LHCN-M2 (cell line): ENCODE results near the gene TMEM117. TPM values are rescaled to one million over a fixed set of nuclear protein-coding genes. Genes with fewer than 3 reads are reported as not detected.

ENCODE experiments used
- DNase-seq: peaks from one replicate; pipeline ENCODE4 v3.0.0-alpha.2; 2012; ENCODE audit warnings: low read depth
- total RNA-seq: library from RNA; depleted of rRNA; stranded (reverse); fragments of >200 nt; gene quantifications from 2 replicates; pipeline ENCODE4 v1.2.3, GENCODE V29; 2014

TMEM117 gene
- total RNA-seq, 1 experiment from 2014 or later, result 12.5 TPM

DNA sequence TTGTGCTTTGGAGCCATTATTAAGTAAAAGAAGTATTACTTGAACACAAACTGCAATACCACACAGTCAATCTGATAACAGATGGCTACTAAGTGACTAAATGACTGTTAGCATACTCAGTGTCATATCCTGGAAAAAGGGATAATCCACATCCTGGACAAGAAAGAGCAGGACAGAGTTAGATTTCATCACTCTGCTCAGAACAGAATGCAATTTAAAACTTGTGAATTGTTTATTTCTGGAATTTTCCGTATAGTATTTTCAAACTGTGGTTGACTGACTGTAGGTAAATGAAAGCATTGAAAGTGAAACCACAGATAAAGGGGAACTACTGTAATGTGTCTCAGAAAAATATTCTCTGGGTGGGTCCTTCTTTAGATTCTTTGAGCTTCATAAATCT, 458.8 kb downstream of the TMEM117 start:
- DNase-seq, result no peak

DNA sequence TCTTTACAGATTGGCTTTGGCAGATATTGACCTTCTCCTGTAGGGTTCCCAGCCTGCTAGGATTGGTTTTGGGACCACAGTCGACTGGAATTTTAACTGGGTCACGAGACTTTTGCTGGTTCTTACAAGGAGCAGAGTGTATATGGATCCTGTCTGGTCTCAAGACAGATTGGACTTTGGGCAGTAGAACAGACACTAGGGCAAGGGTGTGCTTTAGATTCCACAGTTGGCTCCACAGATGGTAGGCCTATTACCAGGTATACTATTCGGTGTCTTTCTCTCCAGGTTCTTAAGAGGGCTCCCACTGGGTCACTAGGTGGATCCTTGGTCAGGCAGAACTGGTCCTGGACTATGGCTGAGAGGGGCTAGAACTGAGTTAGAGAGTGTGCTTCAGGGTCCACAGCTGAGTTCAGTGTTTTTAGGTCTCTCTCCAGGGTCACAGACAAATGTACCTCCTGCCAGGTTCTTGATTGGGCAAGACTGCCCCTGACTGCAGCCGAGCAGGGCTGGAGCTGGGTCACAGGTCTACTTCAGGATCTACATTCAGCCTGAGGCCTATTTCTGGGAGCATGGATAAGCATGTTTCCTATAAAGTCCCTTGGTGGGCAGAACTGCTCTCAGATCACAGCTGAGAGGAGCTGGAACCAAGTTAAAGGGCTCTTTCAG, 460.2 kb downstream of the TMEM117 start:
- no peak for DNase-seq

DNA sequence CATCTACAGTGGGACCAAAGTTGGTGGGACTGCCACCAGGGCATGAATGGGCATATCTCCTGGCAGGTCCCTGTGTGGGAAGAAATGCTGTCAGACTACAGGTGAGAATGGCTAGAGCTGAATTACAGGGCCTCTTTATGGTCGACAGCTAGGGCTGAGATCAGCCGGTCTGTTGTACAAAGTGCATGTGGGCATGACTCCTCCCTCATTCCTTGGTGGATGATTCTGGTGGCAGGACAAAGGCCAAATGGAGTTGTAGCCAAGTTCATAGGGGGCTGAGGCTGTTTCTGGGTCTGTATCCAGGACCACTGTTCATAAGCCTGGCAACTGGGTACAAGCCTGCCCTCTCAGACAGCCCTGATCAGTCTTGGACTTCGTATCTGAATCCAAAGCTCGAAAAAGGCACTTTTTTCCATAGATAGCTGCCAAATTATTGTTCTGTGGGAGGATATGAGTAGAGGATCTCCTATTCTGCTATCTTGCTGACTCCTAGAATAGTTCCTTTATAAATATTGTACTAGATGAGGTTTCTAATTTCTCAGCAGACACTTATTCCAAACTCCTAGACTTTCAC, 460.8 kb downstream of the TMEM117 start:
- DNase-seq, result no peak

DNA sequence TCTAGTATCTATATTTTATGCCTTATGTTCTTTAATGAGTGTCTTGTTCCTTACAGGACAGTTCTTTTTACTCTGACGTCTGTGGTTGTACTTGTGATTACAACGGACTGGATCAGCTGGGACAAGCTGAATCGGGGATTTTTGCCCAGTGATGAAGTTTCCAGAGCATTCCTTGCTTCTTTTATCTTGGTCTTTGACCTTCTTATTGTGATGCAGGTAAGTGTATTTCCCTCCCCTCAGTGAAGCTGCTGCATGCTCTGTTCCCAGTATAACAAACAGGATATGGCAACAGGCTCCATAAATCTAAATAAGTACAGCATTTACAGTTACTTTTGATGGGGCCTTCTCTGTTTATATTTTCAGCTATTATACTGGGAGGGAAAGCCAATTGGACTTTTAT, 463.6 kb downstream of the TMEM117 start:
- no peak for DNase-seq

DNA sequence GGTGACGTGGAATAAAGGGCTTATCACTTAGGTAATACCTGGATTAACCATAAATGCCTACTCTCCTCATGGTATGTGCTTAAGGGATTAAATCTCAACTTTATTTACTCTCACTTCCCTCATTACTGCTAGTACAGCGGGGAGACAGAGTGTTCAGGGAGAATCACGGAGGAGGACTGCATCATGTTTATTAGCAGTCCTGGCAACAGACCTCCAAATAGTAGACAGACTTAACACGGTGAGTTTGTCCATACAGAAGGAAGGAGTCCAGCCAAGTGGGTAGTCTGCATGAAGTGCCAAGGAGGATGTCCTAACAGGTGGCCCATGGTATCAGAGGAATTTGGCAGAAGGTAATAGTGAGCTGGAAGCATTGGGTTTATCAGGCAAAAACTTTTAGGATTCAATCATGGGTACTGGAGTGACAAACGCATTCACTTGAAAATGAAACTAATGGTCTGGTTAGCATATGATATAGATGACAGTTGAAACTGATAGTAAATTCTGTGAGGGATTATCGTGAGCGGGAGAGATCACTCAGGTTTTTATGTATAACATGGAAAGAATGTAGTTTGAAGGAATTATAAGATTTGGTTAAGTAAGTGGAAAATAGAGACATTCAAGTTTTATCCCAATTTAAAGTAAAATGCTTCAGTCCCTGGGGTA, 471.8 kb downstream of the TMEM117 start:
- no peak for DNase-seq

DNA sequence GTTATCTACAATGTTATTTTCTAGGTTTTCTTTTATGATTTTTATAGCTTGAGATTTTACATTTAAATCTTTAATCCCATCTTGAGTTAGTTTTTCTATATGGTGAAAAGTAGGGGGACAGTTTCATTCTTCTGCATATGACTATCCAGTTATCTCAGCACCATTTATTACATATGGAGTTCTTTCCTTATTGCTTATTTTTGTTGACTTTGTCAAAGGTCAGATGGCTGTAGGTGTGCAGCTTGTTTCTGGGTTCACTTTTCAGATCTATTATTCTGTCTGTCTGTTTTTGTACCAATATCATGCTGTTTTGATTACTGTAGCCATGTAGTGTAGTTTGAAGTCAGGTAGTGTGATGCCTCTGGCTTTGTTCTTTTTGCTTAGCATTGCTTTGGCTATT, 477.3 kb downstream of the TMEM117 start:
- no peak for DNase-seq

DNA sequence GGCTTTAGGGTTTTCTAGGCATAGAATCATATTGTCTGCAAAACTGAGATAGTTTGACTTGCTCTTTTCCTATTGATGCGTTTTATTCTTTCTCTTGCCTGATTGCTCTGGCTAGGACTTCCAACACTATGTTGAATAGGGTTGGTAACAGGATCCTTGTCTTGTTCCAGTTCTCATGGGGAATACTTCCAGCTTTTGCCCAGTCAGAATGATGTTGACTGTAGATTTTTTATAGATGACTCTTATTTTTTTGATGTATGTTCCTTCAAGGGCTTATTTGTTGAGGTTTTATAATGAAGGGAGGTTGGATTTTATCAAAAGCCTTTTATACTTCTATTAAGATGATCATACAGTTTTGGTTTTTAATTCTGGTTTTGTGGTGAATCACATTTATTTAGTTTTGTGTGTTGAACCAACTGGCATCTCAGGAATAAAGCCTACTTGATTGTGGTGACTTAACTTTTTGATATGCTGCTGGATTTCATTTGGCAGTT, 478.2 kb downstream of the TMEM117 start:
- peak; percentile 67 for DNase-seq

DNA sequence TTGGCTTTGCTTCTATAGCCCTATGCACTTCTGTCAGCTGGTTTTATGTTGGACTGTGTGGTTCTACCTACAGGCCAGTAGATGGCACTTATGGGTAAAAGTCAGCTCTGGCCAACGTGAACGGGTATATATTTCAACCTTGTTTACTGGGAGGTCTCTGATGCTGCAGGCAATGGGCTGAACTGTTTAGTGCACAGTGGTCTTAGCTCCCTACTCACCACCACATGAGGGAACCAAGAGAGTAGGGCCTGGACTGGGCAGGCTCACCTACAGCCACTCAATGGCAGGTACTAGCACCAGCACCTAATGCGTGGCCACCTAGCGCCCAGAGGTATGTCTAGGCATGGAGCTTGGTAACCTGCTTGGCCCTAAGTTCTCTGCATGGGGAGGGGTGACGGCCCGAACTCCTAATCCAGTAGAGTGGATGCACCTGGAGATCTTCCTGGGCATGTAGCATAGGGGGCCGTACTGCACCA, 481.8 kb downstream of the TMEM117 start:
- DNase-seq, result peak; percentile 29

DNA sequence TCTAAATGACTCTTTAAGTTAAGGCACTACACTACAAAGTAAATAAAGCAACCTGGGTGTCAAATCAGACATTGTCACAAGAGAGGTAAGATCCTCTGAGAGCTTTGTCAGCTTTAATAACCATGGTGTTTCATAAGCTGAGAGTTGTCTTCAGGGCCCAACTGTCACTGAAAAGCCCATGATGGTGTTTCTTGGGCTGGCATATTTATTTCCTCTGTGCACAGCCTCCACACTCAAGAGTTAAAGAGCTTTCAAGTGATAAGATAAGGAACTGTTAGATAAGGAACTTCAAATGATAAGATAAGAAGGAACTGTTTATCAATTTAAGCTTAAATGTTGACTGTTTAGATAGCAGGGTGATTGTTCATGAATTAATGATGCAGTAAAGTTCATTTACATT, 495.4 kb downstream of the TMEM117 start:
- DNase-seq, result no peak

DNA sequence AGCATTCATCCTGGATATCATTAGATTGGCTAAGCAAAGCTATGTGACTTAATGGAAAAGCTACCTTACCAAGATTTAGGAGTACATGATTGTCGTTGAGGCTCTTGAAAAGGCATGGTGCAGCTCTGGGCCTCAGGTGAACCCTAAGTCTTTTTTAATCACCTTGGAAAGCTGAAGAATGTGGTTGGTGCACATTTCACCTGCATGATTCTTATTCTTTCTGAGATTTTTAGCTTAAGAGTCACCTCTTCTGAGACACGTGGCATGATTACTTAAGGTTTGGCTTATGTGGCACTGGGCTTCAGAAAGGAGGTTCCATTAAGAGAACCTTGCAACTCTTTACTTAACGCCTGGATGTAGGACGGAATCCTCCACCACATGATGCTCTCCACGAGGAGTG, 498.5 kb downstream of the TMEM117 start:
- no peak for DNase-seq

DNA sequence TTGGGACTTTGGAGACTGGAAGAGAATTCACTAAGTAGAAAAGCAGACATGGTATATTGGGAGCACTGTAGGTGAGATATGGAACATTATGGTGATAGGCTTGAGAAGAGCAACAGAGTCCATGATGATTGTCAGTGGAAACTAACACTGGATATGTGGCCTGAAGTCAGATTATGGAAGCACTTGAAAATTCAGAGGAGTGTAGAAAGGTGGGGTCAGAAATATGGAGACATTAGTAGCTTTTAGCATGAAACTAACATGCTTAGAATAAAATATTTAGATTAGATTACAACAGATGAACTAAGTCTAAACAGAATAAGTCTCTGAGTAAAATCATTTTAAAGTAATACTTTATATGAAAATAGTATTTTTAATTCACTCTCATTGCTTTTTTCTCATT, 499.1 kb downstream of the TMEM117 start:
- DNase-seq, result no peak

DNA sequence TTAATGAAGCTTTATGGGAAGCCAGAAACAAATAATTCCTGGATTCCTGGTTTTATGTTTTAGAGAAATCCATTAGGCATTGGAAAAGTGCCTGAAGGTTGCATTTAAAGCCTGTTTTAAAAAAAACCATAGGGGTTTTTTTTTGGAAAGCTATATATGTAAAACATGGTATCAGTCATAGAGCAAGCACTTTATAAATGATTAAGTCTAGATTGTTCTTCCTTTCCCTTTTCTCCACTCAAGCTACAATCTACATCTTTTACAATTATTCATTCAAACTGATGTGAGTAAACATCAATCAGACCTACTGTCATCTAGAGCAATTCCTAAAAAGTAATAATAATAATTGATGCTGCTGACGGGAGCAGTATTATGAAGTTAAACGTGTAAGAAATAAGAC, 500.7 kb downstream of the TMEM117 start:
- DNase-seq, result no peak

DNA sequence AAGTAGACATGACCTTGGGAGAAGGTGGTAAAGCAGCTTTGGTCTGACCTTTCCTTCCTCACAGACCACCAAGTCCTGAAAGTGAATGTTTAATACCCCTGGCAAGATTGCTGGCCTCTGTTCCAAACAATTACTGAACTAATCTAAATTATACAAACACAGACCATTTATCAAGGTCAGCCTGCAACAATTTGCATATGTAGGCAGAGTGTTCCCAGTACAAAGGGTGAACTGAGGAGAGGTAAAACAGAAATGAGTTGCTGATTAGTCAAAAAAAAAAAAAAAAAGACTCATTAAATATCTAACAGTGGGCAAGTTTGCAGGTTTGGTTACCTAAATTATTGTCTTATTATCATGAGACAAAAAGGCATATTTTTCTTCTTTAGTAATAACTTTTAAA, 506.5 kb downstream of the TMEM117 start:
- no peak for DNase-seq

DNA sequence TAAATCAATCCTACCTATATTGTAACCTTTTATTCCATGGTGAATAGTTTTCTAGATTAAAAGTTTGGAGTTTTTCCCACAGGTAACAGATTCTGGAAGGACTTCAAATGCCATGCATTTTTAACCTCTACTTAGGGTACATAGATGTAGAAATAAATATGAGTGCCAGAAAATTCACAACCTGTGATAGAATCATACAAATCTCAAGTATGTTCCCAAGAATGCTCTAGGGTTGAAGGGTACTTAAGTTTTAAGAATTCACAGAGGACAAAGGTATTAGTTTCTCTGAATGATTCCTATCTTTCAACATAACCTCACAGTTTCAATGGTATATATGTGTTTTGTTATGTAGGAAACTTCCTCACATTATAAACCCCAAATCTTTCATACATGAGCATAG, 511.3 kb downstream of the TMEM117 start:
- DNase-seq, result no peak

DNA sequence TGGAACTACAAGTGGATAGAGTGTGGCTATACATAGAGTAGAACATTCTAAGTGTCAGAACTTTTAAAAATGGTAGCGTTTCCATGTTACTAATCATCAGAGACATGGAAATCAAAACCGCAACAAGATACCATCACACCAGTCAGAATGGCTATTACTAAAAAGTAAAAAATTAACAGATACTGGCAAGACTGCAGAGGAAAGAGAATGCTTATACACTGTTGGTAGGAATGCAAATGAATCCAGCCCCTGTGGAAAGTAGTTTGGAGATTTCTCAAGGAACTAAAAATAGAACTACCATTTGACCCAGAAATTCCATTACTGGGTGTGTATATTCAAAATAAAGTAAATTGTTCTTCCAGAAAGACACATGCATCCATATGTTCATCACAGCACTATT, 521.6 kb downstream of the TMEM117 start:
- DNase-seq, result no peak

DNA sequence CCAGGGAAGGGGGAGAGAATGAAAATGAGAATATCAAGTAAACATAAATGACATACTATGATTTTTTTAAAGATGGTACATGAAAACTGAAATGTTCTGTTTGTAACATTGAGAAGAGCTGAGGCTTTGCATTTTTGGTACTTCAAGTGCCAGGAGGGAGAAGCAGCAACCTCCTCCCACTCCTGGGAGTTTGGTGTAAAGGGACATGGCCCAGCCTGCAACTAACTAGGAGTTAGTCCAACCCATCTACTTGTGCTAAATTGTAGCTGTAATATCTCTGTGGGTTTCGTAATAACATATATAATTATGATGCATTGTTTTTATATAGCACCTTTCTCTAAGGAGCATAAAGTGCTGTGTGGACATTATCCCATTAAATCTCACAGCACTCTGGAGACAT, 522.8 kb downstream of the TMEM117 start:
- no peak for DNase-seq

DNA sequence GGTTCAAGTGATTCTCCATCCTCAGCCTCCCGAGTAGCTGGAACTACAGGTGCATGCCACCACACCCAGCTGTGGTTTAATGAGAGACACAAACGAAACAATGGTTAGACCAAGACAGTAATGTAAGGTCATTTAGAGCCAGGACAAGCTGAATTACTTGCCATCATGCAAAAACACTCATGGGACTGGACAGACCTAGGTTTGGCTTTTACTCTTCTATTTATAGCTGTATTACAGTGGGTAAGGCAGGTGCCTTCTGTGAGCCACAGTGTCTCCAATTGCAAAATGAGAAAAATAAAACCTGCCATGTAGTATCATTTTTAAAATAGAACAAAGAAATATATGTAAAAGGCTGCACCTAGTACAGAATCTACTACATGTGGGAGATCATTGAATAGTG, 527.1 kb downstream of the TMEM117 start:
- no peak for DNase-seq

DNA sequence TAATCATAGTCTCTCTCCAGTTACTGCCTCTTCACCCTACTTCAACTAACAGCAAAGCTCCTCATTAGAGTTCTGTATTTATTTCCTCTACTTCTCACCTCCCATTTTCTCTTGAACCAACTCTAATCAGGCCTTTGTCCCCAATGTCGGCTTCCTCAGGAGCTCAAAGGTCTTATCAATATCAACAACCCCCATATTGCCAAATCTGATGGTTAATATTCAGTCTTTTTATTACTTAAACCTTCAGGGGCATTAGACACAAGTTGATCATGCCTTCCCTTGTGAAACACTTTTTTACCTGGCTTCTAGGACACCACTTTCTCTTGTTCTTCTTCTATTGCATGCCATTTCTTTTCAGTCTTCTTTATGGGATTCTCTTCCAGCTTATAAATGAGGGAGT, 531.3 kb downstream of the TMEM117 start:
- no peak for DNase-seq

DNA sequence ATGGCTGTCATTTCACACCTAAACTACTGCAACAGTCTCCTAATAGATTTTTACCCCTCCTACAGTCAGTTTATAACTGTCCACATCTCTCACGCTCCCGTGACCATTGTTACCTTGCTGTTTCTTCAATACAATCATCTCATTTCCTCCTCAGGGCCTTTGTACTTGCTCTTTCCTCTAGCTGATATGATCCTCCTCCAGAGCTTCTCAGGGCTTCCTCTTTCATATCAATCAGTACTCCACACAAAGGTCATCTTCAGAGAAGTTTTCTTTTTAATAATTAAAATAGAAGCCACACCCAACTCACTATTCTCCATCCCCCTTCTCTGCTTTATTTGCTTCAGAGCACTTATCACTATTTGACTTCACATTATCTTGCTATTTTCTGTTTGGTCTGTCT, 532.0 kb downstream of the TMEM117 start:
- DNase-seq, result no peak

DNA sequence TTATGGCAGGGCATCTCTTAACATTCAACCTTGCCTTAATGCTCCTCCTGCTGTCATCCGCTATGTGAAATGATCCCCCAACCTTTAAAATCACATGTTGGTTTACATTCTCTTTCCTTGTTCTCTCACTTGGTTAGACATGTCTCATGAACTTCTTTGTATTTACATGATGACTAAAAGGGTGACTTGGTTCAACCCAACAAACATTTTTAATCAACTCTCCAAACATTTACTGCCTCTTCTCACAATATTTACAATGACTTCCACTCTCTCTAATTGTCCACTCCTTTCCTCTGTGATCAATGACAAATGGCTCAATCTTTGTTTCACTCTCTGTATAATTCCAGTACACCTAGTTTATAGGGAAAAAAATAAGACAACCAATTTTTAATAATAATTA, 534.1 kb downstream of the TMEM117 start:
- no peak for DNase-seq

DNA sequence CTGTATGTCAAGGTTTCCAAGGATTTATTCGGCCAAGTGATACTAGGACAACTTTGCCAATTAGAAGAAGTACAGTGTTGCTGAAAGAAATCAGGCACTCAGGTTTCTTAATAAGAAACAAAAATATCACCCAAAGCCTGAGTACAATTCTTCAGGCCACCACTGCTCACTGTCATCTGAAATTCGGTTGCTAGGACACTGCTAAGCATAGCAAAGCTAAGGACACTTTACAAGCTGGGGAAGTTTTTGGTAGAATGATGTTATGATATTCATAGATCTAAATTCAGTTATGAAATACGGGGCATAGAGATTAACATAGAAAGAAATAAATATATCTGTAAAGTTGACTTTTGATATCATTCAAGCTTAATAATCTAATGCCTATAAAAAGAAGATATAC, 535.1 kb downstream of the TMEM117 start:
- no peak for DNase-seq

DNA sequence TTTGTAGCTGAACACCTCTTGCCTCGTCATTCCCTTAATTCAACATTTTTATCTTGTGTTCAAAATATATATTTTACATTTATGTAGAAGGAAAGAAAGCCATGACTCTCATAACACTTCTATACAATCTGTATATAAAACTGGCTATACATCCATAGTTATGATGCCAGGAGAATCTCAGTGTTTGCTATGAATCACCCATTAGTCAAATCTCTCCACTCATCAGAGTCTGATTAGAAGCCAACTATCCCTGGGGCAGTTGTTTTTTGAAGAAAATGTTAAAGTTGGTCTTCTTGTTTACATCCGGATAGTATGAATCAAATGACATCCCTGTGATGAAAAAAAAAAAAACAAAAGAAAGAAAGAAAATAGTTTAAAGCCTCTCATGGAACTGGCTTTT, 536.4 kb downstream of the TMEM117 start:
- peak; percentile 47 for DNase-seq

DNA sequence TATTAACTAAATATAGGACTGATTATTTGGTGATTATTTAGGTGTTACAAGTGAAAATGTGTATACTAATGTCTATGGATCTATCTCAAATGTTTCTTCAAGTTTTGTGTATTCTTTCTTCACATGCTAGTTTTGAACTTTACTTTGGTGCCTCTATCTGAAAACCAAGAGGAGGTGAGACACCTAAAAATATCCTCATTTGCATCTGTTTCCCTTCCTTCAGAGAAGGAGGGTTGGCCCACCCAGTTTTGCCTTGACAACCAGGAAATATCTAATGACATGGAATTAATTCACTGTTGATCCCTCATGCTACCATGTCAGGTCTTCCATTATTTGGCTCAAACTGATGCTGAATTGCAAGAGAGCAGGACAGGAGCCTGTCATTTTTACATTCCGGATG, 539.8 kb downstream of the TMEM117 start:
- no peak for DNase-seq
